Gastroesophageal sphincter (tissue), 3 donors: ENCODE results near the gene ACOD1.

Source experiments
- POLR2A ChIP-seq, 2 donors: fragments of 450-650 bp; IDR thresholded peaks; one replicate each; pipeline ENCODE4 v1.6.1; 2017; ENCODE audit warnings: antibody characterized with exemption in 2 of 2, mild to moderate bottlenecking in 2 of 2, moderate library complexity in 1 of 2
- POLR2AphosphoS5 ChIP-seq: sonication (generic); formaldehyde crosslinking; IDR thresholded peaks from one replicate; pipeline ENCODE4 v1.6.1; 2017; ENCODE audit warnings: antibody characterized with exemption
- TF ChIP-seq, protein P1 (sequence below), 4 experiments: fragments of 200-600 bp in 2 of 4; fragments of 450-650 bp in 2 of 4; sonication (generic) in 1 of 4; IDR thresholded peaks; one replicate each; pipeline ENCODE4 v1.5.1; 2017 to 2019; ENCODE audit warnings: antibody characterized with exemption in 4 of 4, mild to moderate bottlenecking in 2 of 4, moderate library complexity in 2 of 4

DNA sequence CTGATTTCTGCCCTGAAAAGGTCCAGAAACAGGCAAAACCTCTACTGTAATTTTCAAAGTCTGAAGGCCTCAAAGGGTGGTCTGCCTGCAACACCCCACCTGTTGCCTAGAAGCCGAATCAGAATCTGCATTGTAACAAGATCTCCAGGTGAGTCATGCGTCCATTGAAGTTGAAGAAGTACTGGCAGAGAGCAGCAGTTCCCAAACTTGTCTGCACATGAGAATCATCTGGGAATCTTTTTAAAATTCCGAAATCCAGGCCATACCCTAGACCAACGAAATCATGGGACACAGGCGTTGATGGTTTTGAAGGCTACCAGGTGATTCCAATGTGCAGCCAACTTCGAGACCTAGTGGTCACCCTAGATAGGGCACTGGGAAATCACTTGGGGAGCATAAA, 27.6 kb downstream of the ACOD1 start:
- TF ChIP-seq POLR2AphosphoS5, result no peak
- TF ChIP-seq, protein P1, sequence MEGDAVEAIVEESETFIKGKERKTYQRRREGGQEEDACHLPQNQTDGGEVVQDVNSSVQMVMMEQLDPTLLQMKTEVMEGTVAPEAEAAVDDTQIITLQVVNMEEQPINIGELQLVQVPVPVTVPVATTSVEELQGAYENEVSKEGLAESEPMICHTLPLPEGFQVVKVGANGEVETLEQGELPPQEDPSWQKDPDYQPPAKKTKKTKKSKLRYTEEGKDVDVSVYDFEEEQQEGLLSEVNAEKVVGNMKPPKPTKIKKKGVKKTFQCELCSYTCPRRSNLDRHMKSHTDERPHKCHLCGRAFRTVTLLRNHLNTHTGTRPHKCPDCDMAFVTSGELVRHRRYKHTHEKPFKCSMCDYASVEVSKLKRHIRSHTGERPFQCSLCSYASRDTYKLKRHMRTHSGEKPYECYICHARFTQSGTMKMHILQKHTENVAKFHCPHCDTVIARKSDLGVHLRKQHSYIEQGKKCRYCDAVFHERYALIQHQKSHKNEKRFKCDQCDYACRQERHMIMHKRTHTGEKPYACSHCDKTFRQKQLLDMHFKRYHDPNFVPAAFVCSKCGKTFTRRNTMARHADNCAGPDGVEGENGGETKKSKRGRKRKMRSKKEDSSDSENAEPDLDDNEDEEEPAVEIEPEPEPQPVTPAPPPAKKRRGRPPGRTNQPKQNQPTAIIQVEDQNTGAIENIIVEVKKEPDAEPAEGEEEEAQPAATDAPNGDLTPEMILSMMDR (IDR thresholded peaks at IDR 0.05), result no peak
- no peak for TF ChIP-seq POLR2A (IDR thresholded peaks at IDR 0.05)
